B cell (primary cell): ENCODE data around the gene LATS2. TPM values are rescaled to one million over a fixed set of nuclear protein-coding genes. Genes with fewer than 3 reads are reported as not detected.

ENCODE experiments used
- ATAC-seq: fragments of 200-7000 bp; cut with Tn5 transposase; one replicate; pipeline ENCODE4 v1.10.0; 2021; ENCODE audit warnings: low read depth, mild to moderate bottlenecking, moderate number of reproducible peaks, moderate library complexity
- CTCF ChIA-PET: fragments of 350-600 bp; sonication (Branson Sonifier 250); formaldehyde crosslinking; loops from one replicate; lab custom pipeline; 2021; ENCODE audit warnings: antibody characterized with exemption, inconsistent platforms; lab: Charles Lee
- POLR2A ChIA-PET: fragments of 350-600 bp; sonication (Branson Sonifier 250); formaldehyde crosslinking; loops from one replicate; lab custom pipeline; 2021; ENCODE audit warnings: antibody characterized with exemption; lab: Charles Lee
- DNase-seq: peaks from one replicate; pipeline ENCODE4 v3.0.0; 2013
- H2AFZ ChIP-seq: 2 replicates; pipeline ENCODE4 v1.6.1; 2012; ENCODE audit warnings: mild to moderate bottlenecking, low read depth, low read length; ENCODE audit not compliant: insufficient read depth, poor library complexity, severe bottlenecking
- H3K27ac ChIP-seq, 2 donors: 1 replicate in 1 of 2; 2 replicates in 1 of 2; pipeline ENCODE4 v1.5.1; 2012 to 2013; ENCODE audit warnings: low read length in 2 of 2, mild to moderate bottlenecking in 2 of 2, moderate library complexity in 1 of 2
- H3K27me3 ChIP-seq, 4 experiments: fragments of 200-600 bp in 1 of 4; sonication (generic) in 1 of 4; replicated peaks in 1 of 4; 1 replicate in 2 of 4; 2 replicates in 2 of 4; pipeline versions ENCODE4 v1.6.1 to v1.7.0; 2013 to 2016; ENCODE audit warnings: low read length in 3 of 4, mild to moderate bottlenecking in 2 of 4, mixed read lengths in 1 of 4, moderate library complexity in 1 of 4; ENCODE audit not compliant: insufficient read depth in 4 of 4, control insufficient read depth in 3 of 4; ENCODE audit errors: control extremely low read depth in 1 of 4
- H3K36me3 ChIP-seq, 2 experiments: replicated peaks in 1 of 2; 1 replicate in 1 of 2; 2 replicates in 1 of 2; pipeline versions ENCODE4 v1.6.1 to v1.7.1; 2013; ENCODE audit warnings: low read length in 1 of 2; ENCODE audit not compliant: insufficient read depth in 2 of 2, control insufficient read depth in 1 of 2; ENCODE audit errors: control extremely low read depth in 1 of 2, extremely low read depth in 1 of 2
- H3K4me1 ChIP-seq, 2 donors: fragments of 200-600 bp in 1 of 2; sonication (generic) in 1 of 2; 1 replicate in 1 of 2; 2 replicates in 1 of 2; pipeline versions ENCODE4 v1.5.1 to v1.6.1; 2013 to 2017; ENCODE audit warnings: low read length in 2 of 2; ENCODE audit not compliant: control insufficient read depth in 2 of 2, insufficient read depth in 2 of 2
- H3K4me2 ChIP-seq: replicated peaks from 2 replicates; pipeline ENCODE3; 2012; ENCODE audit warnings: mild to moderate bottlenecking, low read depth, low read length; ENCODE audit not compliant: poor library complexity, severe bottlenecking
- H3K4me3 ChIP-seq, 5 experiments: fragments of 200-600 bp in 1 of 5; sonication (generic) in 1 of 5; 1 replicate in 3 of 5; 2 replicates in 2 of 5; pipeline versions ENCODE4 v1.5.1 to v1.7.0; 2011 to 2016; ENCODE audit warnings: low read length in 4 of 5, mild to moderate bottlenecking in 4 of 5, low read depth in 2 of 5, control low read depth in 1 of 5, moderate library complexity in 1 of 5; ENCODE audit not compliant: insufficient read depth in 1 of 5; ENCODE audit errors: control extremely low read depth in 1 of 5, extremely low read depth in 1 of 5
- H3K79me2 ChIP-seq: fragments of 200-600 bp; sonication (generic); one replicate; pipeline ENCODE4 v1.6.0; 2016; ENCODE audit warnings: low read length; ENCODE audit not compliant: control insufficient read depth, insufficient read depth
- H3K9ac ChIP-seq: fragments of 200-600 bp; sonication (generic); 2 replicates; pipeline ENCODE4 v1.6.1; 2017; ENCODE audit warnings: mild to moderate bottlenecking, low read length, moderate library complexity
- H3K9me3 ChIP-seq, 3 donors: one replicate each; pipeline versions ENCODE4 v1.6.1 to v1.7.1; 2013; ENCODE audit warnings: low read length in 2 of 3; ENCODE audit not compliant: control insufficient read depth in 2 of 3, insufficient read depth in 1 of 3; ENCODE audit errors: control extremely low read depth in 1 of 3
- H4K20me1 ChIP-seq: 2 replicates; pipeline ENCODE4 v1.6.0; 2012; ENCODE audit warnings: mild to moderate bottlenecking, low read length; ENCODE audit not compliant: insufficient read depth, control insufficient read depth, poor library complexity, severe bottlenecking
- H3K27ac Mint-ChIP-seq: one replicate; pipeline ENCODE4 v1.8.0; 2021; ENCODE audit warnings: mixed read lengths
- H3K27me3 Mint-ChIP-seq: one replicate; pipeline ENCODE4 v1.8.0; 2021; ENCODE audit warnings: mixed read lengths
- H3K4me1 Mint-ChIP-seq: one replicate; pipeline ENCODE4 v1.8.0; 2021; ENCODE audit warnings: mixed read lengths
- H3K4me3 Mint-ChIP-seq: one replicate; pipeline ENCODE4 v1.8.0; 2021; ENCODE audit warnings: mixed read lengths
- H3K9me3 Mint-ChIP-seq: one replicate; pipeline ENCODE4 v1.8.0; 2022; ENCODE audit warnings: mixed read lengths; ENCODE audit not compliant: insufficient read depth
- CTCF ChIP-seq: fragments of 200-600 bp; IDR thresholded peaks from one replicate; pipeline ENCODE4 v1.8.0; 2022; ENCODE audit warnings: antibody characterized with exemption, mild to moderate bottlenecking
- EZH2 ChIP-seq: IDR thresholded peaks from 2 replicates; pipeline ENCODE4 v1.6.1; 2012; ENCODE audit warnings: borderline replicate concordance, low read depth, mild to moderate bottlenecking, moderate library complexity, low read length; ENCODE audit not compliant: insufficient read depth, poor library complexity, severe bottlenecking
- WGBS: methylation state at CpG from one replicate; pipeline ENCODE4 v1.1.5; 2013; ENCODE audit warnings: missing lambda C conversion rate; ENCODE audit not compliant: insufficient coverage; 5-methylcytosine and 5-hydroxymethylcytosine counted together
- intact Hi-C: fragments of 100-400 bp; cut with micrococcal nuclease; formaldehyde crosslinking; loops from one replicate; pipeline ENCODE4 v1.10.0; 2022
- polyA plus RNA-seq: library from polyadenylated mRNA; depleted of rRNA; stranded (reverse); fragments of >200 nt; gene quantifications from 2 replicates; pipeline ENCODE4 v1.2.3, GENCODE V29; 2012
- total RNA-seq, 2 donors: library from RNA; stranded (reverse); fragments of 120-200 nt in 1 of 2; gene quantifications; 1 replicate in 1 of 2; 2 replicates in 1 of 2; pipeline versions ENCODE4 v1.2.3 to v1.2.4, GENCODE V29; 2013 to 2022

LATS2 gene
- total and polyA plus RNA-seq, 2 donors (not counting 1 experiment from before 2014, with no cell fraction given), result 1.9 to 2.7 TPM

DNA sequence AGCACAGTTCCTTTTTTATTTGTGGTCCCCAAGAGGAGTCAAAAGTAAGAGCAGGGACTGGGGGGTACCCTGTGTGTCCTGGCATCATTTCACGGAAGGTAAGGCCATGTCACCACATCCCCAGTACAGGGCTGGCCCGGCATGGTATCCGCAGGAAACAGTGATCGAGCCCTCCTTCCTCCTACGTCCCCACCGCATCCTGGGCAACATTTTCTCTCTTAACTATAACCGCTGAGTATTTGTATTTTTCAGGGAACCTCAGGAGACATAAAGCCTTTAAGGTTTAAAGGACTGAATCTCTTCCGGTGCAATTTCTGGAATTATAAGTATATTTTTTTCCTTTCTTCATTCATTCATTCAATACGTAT, 13.6 kb upstream of the LATS2 start:
- peaks cover 11 to 15% of the 10 kb centered on the region in 2 donors for H3K4me1 ChIP-seq
- ChIA-PET POLR2A (no interaction called here), CTCF (no interaction called here)
- peaks cover 0 to 20% (median 6%) of the 10 kb centered on the region in 4 experiments for H3K27me3 ChIP-seq
- peak overlapping the region in 1 of 2 donors; percentile 30 for H3K27ac ChIP-seq
- DNase-seq (peak; percentile 14), ATAC-seq (no peak)
- Mint-ChIP-seq H3K27ac (no peak overlapping the region), H3K4me3 (peak overlapping the region; percentile 82), H3K4me1 (peaks cover 15% of the 10 kb centered on the region), H3K27me3 (peaks cover 30% of the 10 kb centered on the region), H3K9me3 (no peaks in the 10 kb centered on the region)
- no peaks in the 10 kb centered on the region for H3K9me3 ChIP-seq
- peak overlapping the region; percentile 88 for H3K4me2 ChIP-seq
- no peaks in the 10 kb centered on the region for H3K79me2 ChIP-seq
- no peaks in the 10 kb centered on the region for H3K36me3 ChIP-seq
- intact Hi-C loops, result no loop called here
- H3K9ac ChIP-seq, result peak overlapping the region; percentile 57
- no peaks in the 10 kb centered on the region for H4K20me1 ChIP-seq
- TF ChIP-seq CTCF (no peak), EZH2 (no peak)
- H3K4me3 ChIP-seq, result peak overlapping the region; percentile 35 to 58 (median 56)
- 3% methylated on average over 4 of the region's 9 CpGs for WGBS
- peak overlapping the region; percentile 76 for H2AFZ ChIP-seq

- H3K27ac ChIP-seq, result no peak overlapping the region
- peak overlapping the region; percentile 88 for H3K4me2 ChIP-seq
- no peaks in the 10 kb centered on the region for H3K79me2 ChIP-seq
- no peaks in the 10 kb centered on the region for H4K20me1 ChIP-seq
- H2AFZ ChIP-seq, result peak overlapping the region; percentile 76
- H3K9me3 ChIP-seq, result no peaks in the 10 kb centered on the region
- Mint-ChIP-seq H3K27ac (no peak overlapping the region), H3K27me3 (peaks cover 30% of the 10 kb centered on the region), H3K9me3 (no peaks in the 10 kb centered on the region), H3K4me3 (peak overlapping the region; percentile 82), H3K4me1 (peaks cover 15% of the 10 kb centered on the region)
- H3K4me3 ChIP-seq, result peak overlapping the region in 1 of 5 experiments; percentile 58
- peaks cover 11 to 15% of the 10 kb centered on the region in 2 donors for H3K4me1 ChIP-seq
- no peaks in the 10 kb centered on the region for H3K36me3 ChIP-seq
- DNase-seq (no peak), ATAC-seq (no peak)
- peaks cover 0 to 20% (median 5%) of the 10 kb centered on the region in 4 experiments for H3K27me3 ChIP-seq
- CTCF ChIA-PET, result no interaction called here
- peak overlapping the region; percentile 57 for H3K9ac ChIP-seq
- TF ChIP-seq EZH2 (no peak), CTCF (no peak)
- intact Hi-C loops, result no loop called here
- WGBS, result 19% methylated on average over 3 of the region's 10 CpGs
- POLR2A ChIA-PET, result no interaction called here
Observed at GRCh38 chr13:21074546-21074945, 13.2 kb upstream of the LATS2 start.
